DOHH2 (cell line): ENCODE results near the gene ARL6.

Experiments
- CTCF ChIP-seq: fragments of 200-600 bp; sonication (generic); IDR thresholded peaks from one replicate; pipeline ENCODE4 v1.5.1; 2014; ENCODE audit warnings: antibody characterized with exemption, mild to moderate bottlenecking, low read depth, low read length; ENCODE audit not compliant: poor library complexity, severe bottlenecking
- EZH2phosphoT487 ChIP-seq: fragments of 200-600 bp; sonication (generic); IDR thresholded peaks from 2 replicates; pipeline ENCODE4 v1.6.1; 2017; ENCODE audit warnings: borderline replicate concordance, mild to moderate bottlenecking, antibody characterized with exemption, low read length, moderate library complexity, mixed read lengths

DNA sequence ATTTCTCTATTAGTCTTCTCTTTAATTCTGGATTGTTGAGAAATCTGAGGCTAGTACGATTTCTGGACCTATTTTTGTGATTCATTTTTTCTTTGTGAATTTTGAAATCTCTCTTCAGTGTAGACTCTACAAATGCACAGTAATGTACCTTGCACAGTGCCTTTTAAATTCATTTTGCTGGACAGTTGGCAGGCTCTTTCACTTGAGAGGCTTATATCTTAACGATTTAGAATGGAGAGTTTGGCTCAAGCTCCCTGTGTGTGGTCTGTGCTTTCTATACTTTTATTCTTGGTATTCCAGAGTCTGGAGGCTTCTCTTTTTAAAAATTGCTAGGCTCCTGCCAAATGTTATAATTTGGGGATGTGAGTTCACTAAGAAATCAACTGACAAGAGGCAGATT, 66.1 kb downstream of the ARL6 start:
- TF ChIP-seq EZH2phosphoT487: no peak
- no peak for TF ChIP-seq CTCF
